Activated CD8-positive, alpha-beta T cell treated with anti-CD3 and anti-CD28 coated beads, Interleukin-2, amount 10 ng/mL, durations not matched to agents 7 days and 5 days (primary cell): ENCODE data around the gene PTGIR. TPM values are rescaled to one million over a fixed set of nuclear protein-coding genes. Genes with fewer than 3 reads are reported as not detected.

Experiments
- ATAC-seq: fragments of 150-1000 bp; cut with Tn5 transposase; one replicate; pipeline ENCODE4 v1.10.0; 2021; ENCODE audit warnings: moderate library complexity
- CTCF ChIA-PET: fragments of 350-600 bp; sonication (Branson Sonifier 250); formaldehyde crosslinking; loops from one replicate; lab custom pipeline; 2021; ENCODE audit warnings: antibody characterized with exemption; lab: Charles Lee
- POLR2A ChIA-PET: fragments of 350-600 bp; sonication (Branson Sonifier 250); formaldehyde crosslinking; loops from one replicate; lab custom pipeline; 2021; ENCODE audit warnings: antibody characterized with exemption; lab: Charles Lee
- DNase-seq: peaks from one replicate; pipeline ENCODE4 v3.0.0-alpha.2; 2020
- H3K27ac Mint-ChIP-seq: one replicate; pipeline ENCODE4 v1.8.0; 2021; ENCODE audit warnings: mild to moderate bottlenecking, mixed read lengths
- H3K27me3 Mint-ChIP-seq: one replicate; pipeline ENCODE4 v1.8.0; 2021; ENCODE audit warnings: low read depth, mixed read lengths
- H3K36me3 Mint-ChIP-seq: one replicate; pipeline ENCODE4 v1.8.0; 2021; ENCODE audit warnings: low read depth, mixed read lengths
- H3K4me1 Mint-ChIP-seq: one replicate; pipeline ENCODE4 v1.8.0; 2021; ENCODE audit warnings: low read depth, mixed read lengths
- H3K4me3 Mint-ChIP-seq: one replicate; pipeline ENCODE4 v1.8.0; 2021; ENCODE audit warnings: mild to moderate bottlenecking, mixed read lengths
- H3K9me3 Mint-ChIP-seq: one replicate; pipeline ENCODE4 v1.8.0; 2022; ENCODE audit warnings: mixed read lengths; ENCODE audit not compliant: insufficient read depth
- total RNA-seq, 2 experiments: library from RNA; stranded (reverse); gene quantifications; one replicate each; pipeline ENCODE4 v1.2.3, GENCODE V29; 2021

PTGIR gene
- total RNA-seq, 2 experiments from 2014 or later, result 8.8 to 10.4 TPM

DNA sequence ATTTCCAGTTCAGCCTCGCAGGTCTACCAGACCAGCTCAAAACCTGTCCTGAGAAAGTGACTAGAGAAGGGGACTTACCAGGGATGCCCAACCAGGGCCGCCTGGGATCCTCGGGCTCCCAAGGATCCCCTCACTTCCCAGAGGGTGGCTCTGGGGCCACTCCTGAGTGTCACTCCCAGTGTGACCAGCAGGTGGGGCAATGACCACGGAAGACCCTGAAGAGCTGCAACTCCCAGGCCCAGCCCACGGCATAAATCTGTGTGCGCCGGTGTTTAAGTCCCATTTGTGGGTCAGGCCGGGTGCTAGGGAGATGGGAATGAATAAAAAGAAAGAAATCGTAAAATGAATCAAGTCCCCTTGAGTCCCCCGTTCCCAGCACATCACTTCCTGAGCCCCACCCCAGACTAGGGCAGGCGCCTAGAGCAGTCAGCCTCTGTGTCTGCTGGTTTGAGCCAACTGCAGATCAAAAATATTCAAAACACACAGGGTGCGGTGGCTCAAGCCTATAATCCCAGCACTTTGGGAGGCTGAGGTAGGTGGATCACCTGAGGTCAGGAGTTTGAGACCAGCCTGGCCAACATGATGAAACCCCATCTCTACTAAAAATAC, 10.7 kb downstream of the PTGIR start:
- Mint-ChIP-seq H3K27ac (peak overlapping the region; percentile 78), H3K4me1 (peaks cover 81% of the 10 kb centered on the region), H3K36me3 (peaks cover 26% of the 10 kb centered on the region), H3K27me3 (no peaks in the 10 kb centered on the region), H3K4me3 (no peak overlapping the region), H3K9me3 (no peaks in the 10 kb centered on the region)
- ChIA-PET CTCF (interaction anchor here (0.7 to 14.0 kb wide), 17 partner anchors 8 to 140 kb away, joined by 3 to 350 read pairs (median 5); partner anchors contain the start of genes CALM3, DACT3, GNG8 and PTGIR), POLR2A (interaction anchor here (0.6 to 2.9 kb wide), 5 partner anchors 9 to 91 kb away, joined by 3 to 29 read pairs (median 4); partner anchors contain the start of genes CALM3 and DACT3)
- ATAC-seq (peak; percentile 52), DNase-seq (peak; percentile 88)

GRCh38 chr19:46613525-46613924, 11.4 kb downstream of the PTGIR start:
- POLR2A ChIA-PET, result interaction anchor here (1.5 to 2.9 kb wide), 3 partner anchors 9 to 48 kb away, joined by 4 to 29 read pairs (median 15); partner anchors contain the start of genes CALM3 and DACT3
- no peak for ATAC-seq
- Mint-ChIP-seq H3K9me3 (no peaks in the 10 kb centered on the region), H3K27me3 (no peaks in the 10 kb centered on the region), H3K4me1 (peaks cover 80% of the 10 kb centered on the region), H3K36me3 (peaks cover 33% of the 10 kb centered on the region), H3K4me3 (no peak overlapping the region), H3K27ac (peak overlapping the region; percentile 64)
- CTCF ChIA-PET, result interaction anchor here (0.7 to 14.0 kb wide), 14 partner anchors 13 to 140 kb away, joined by 3 to 350 read pairs (median 6); partner anchors contain the start of genes CALM3, DACT3, GNG8 and PTGIR
- no peak for DNase-seq

DNA sequence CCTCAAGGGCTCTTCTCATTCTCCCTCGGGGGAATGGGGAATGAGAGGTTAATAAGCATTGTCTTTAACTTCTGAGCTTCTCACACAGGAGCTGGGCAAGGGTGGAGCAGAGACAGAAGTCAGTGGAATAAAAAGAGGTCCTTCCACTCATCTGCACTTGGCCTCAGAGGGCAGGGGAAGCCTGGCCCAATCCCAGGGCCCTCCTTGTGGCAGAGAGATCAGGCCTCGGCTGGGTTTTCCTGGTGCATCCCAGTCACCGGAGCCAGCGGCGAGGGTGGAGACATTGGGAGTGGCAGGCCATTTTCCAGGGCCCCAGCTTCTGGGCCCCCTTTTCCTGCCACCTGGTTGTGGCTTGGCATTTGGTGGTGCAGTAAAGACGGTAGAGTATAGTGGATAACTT, 13.1 kb downstream of the PTGIR start:
- POLR2A ChIA-PET, result interaction anchor here (0.7 to 4.0 kb wide), 11 partner anchors 9 to 901 kb away, joined by 3 to 84 read pairs (median 4); partner anchors contain the start of gene CALM3

DNA sequence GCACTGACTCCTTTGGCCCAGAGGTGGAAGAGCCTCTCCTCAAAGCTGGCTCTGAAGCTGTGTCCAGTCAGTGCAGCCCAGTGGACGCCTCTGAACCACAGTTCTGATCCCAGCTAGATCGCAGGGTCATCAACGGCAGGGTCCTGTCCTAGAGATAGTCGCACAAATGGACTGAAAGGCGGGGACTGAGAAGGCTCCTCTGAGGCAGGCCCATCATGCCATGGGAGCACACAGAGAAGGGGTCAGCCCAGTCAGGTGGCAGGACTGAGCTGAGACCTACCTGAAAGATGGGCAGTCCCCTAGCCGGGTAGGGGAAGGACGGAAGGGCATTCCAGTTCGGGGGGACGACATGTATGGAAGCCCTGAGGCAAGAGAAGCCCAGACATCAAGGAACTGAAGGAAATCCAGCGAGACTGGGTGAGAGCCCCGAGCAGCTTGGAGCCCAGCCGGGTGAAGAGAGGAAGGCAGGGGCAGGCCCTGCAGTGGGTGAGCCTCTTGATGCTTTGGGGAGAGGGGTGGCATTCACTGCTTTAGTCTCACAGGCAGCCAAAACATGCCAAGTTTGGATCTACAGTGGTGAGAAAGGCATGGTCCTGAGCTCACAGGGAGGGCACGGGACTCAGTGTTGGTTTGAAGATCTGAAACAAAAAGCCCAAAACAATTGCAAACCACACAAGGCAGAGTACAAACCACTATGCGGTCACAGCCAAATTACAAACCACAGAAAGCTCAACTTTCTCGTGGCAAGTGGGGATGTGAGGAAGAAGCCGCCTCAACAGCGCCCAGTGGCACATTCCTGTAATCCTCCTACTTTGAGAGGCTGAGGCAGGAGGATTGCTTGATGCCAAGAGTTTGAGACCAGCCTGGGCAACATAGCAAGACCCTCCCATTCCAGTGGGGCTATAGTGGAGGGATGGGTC, 13.8 kb downstream of the PTGIR start:
- H3K9me3 Mint-ChIP-seq, result no peaks in the 10 kb centered on the region
- H3K4me1 Mint-ChIP-seq, result peaks cover 76% of the 10 kb centered on the region
- POLR2A ChIA-PET, result interaction anchor here (0.7 to 4.0 kb wide), 12 partner anchors 9 to 900 kb away, joined by 3 to 84 read pairs (median 4); partner anchors contain the start of gene CALM3
- CTCF ChIA-PET, result interaction anchor here (0.8 to 14.0 kb wide), 14 partner anchors 11 to 143 kb away, joined by 3 to 350 read pairs (median 4); partner anchors contain the start of genes CALM3, DACT3 and PTGIR
- no peaks in the 10 kb centered on the region for H3K27me3 Mint-ChIP-seq
- DNase-seq, result peak; percentile 68
- H3K27ac Mint-ChIP-seq, result peak overlapping the region; percentile 83
- H3K4me3 Mint-ChIP-seq, result peak overlapping the region; percentile 44
- peak; percentile 45 for ATAC-seq
- H3K36me3 Mint-ChIP-seq, result peaks cover 56% of the 10 kb centered on the region

More for the DNA sequence above, 13.1 kb downstream of the PTGIR start:
- Mint-ChIP-seq H3K4me3 (peak overlapping the region; percentile 44), H3K36me3 (peaks cover 49% of the 10 kb centered on the region), H3K27ac (peak overlapping the region; percentile 83), H3K4me1 (peaks cover 77% of the 10 kb centered on the region), H3K9me3 (no peaks in the 10 kb centered on the region), H3K27me3 (no peaks in the 10 kb centered on the region)
- ATAC-seq, result peak; percentile 31
- CTCF ChIA-PET, result interaction anchor here (0.8 to 14.0 kb wide), 19 partner anchors 11 to 229 kb away, joined by 3 to 350 read pairs (median 4); partner anchors contain the start of genes CALM3, DACT3 and PTGIR
- no peak for DNase-seq

- ATAC-seq (no peak), DNase-seq (no peak)
- H3K36me3 Mint-ChIP-seq, result peaks cover 61% of the 10 kb centered on the region
- H3K9me3 Mint-ChIP-seq, result no peaks in the 10 kb centered on the region
- CTCF ChIA-PET, result interaction anchor here (1.1 to 14.0 kb wide), 5 partner anchors 10 to 143 kb away, joined by 3 to 350 read pairs (median 84); partner anchors contain the start of genes CALM3, DACT3 and PTGIR
- H3K27ac Mint-ChIP-seq, result peak overlapping the region; percentile 83
- no peak overlapping the region for H3K4me3 Mint-ChIP-seq
- H3K27me3 Mint-ChIP-seq, result no peaks in the 10 kb centered on the region
- POLR2A ChIA-PET, result interaction anchor here (1.2 to 4.0 kb wide), 4 partner anchors 9 to 49 kb away, joined by 3 to 84 read pairs (median 10); partner anchors contain the start of gene CALM3
- peaks cover 76% of the 10 kb centered on the region for H3K4me1 Mint-ChIP-seq
These were observed 14.5 kb downstream of the PTGIR start for GRCh38 chr19:46610413-46610775.

DNA sequence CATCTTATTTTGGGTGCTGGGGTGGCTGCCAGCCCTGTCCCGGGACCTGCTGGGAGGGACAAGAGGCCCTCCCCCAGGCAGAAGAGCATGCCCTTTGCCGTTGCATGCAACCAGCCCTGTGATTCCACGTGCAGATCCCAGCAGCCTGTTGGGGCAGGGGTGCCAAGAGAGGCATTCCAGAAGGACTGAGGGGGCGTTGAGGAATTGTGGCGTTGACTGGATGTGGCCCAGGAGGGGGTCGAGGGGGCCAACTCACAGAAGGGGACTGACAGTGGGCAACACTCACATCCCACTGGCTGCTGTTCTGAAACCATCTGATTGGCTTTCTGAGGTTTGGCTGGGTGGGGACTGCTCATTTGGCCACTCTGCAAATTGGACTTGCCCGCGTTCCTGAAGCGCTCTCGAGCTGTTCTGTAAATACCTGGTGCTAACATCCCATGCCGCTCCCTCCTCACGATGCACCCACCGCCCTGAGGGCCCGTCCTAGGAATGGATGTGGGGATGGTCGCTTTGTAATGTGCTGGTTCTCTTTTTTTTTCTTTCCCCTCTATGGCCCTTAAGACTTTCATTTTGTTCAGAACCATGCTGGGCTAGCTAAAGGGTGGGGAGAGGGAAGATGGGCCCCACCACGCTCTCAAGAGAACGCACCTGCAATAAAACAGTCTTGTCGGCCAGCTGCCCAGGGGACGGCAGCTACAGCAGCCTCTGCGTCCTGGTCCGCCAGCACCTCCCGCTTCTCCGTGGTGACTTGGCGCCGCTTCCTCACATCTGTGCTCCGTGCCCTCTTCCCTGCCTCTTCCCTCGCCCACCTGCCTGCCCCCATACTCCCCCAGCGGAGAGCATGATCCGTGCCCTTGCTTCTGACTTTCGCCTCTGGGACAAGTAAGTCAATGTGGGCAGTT, 15.1 kb downstream of the PTGIR start:
- no peak overlapping the region for H3K4me3 Mint-ChIP-seq
- peaks cover 77% of the 10 kb centered on the region for H3K4me1 Mint-ChIP-seq
- peaks cover 65% of the 10 kb centered on the region for H3K36me3 Mint-ChIP-seq
- no peaks in the 10 kb centered on the region for H3K27me3 Mint-ChIP-seq
- ChIA-PET CTCF (interaction anchor here (0.5 to 14.0 kb wide), 5 partner anchors 9 to 53 kb away, joined by 3 to 350 read pairs (median 84); partner anchors contain the start of genes CALM3, DACT3 and PTGIR), POLR2A (interaction anchor here (4.0 kb wide), 1 partner anchor 8 kb away, joined by 84 read pairs; the partner anchor contains the start of gene CALM3)
- no peaks in the 10 kb centered on the region for H3K9me3 Mint-ChIP-seq
- no peak for ATAC-seq
- DNase-seq, result no peak
- H3K27ac Mint-ChIP-seq, result no peak overlapping the region

GRCh38 chr19:46608581-46609345, 16.1 kb downstream of the PTGIR start:
- Mint-ChIP-seq H3K27ac (peak overlapping the region; percentile 40), H3K4me3 (no peak overlapping the region), H3K9me3 (no peaks in the 10 kb centered on the region), H3K36me3 (peaks cover 68% of the 10 kb centered on the region), H3K4me1 (peaks cover 75% of the 10 kb centered on the region), H3K27me3 (no peaks in the 10 kb centered on the region)
- CTCF ChIA-PET, result interaction anchor here (0.9 to 1.4 kb wide), 2 partner anchors 8 to 53 kb away, joined by 3 read pairs; no protein-coding TSS in a partner anchor
- ATAC-seq, result no peak
- POLR2A ChIA-PET, result interaction anchor here (2.6 to 4.0 kb wide), 2 partner anchors 7 to 9 kb away, joined by 11 to 84 read pairs; partner anchors contain the start of gene CALM3
- DNase-seq, result no peak

DNA sequence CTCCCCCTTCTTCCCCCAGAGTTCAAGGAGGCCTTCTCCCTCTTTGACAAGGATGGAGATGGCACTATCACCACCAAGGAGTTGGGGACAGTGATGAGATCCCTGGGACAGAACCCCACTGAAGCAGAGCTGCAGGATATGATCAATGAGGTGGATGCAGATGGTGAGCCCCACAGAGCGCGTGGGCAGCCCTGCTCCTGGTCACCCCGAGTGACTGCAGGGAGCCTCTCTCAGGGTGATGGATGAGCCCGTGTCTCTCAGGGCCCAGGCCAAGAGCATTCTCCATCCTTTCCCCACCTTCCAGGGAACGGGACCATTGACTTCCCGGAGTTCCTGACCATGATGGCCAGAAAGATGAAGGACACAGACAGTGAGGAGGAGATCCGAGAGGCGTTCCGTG, 16.7 kb downstream of the PTGIR start:
- CTCF ChIA-PET, result interaction anchor here (0.9 to 1.4 kb wide), 2 partner anchors 8 to 54 kb away, joined by 3 read pairs; no protein-coding TSS in a partner anchor
- no peaks in the 10 kb centered on the region for H3K9me3 Mint-ChIP-seq
- no peak overlapping the region for H3K4me3 Mint-ChIP-seq
- H3K4me1 Mint-ChIP-seq, result peaks cover 76% of the 10 kb centered on the region
- no peak overlapping the region for H3K27ac Mint-ChIP-seq
- no peaks in the 10 kb centered on the region for H3K27me3 Mint-ChIP-seq
- H3K36me3 Mint-ChIP-seq, result peaks cover 74% of the 10 kb centered on the region
- no peak for ATAC-seq
- no peak for DNase-seq
- POLR2A ChIA-PET, result interaction anchor here (0.7 to 2.6 kb wide), 2 partner anchors 9 to 252 kb away, joined by 3 to 11 read pairs; no protein-coding TSS in a partner anchor

DNA sequence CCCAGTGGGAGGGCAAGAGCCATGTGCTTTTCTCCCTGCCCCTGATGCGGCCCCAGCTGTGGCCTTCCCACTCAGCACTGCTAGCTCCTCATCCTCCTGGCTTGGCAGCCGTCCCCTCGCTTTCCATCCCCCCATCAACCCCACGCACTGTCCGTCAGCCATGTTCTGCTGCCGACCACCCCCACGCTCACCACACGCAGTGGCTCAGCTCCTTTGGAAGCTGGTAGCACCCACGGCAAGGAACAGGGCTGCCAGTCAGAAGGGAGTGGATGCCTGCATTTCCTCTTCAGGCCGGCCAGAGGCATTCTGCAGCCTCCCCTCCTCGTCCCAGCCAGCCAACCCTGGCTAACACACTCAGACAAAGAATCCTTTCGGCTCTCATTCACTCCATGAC, 17.4 kb downstream of the PTGIR start:
- POLR2A ChIA-PET, result interaction anchor here (0.7 to 2.6 kb wide), 4 partner anchors 10 to 253 kb away, joined by 3 to 11 read pairs (median 3); no protein-coding TSS in a partner anchor
- H3K27ac Mint-ChIP-seq, result peak overlapping the region; percentile 44
- peaks cover 79% of the 10 kb centered on the region for H3K36me3 Mint-ChIP-seq
- DNase-seq, result no peak
- ATAC-seq, result no peak
- H3K9me3 Mint-ChIP-seq, result no peaks in the 10 kb centered on the region
- H3K4me3 Mint-ChIP-seq, result no peak overlapping the region
- H3K4me1 Mint-ChIP-seq, result peaks cover 78% of the 10 kb centered on the region
- no peaks in the 10 kb centered on the region for H3K27me3 Mint-ChIP-seq
- CTCF ChIA-PET, result interaction anchor here (1.1 to 2.9 kb wide), 2 partner anchors 12 to 54 kb away, joined by 3 to 20 read pairs; partner anchors contain the start of gene DACT3
